Spleen (tissue), 7 donors: ENCODE results near the gene TNS1.

ENCODE experiments used
- POLR2A ChIP-seq, 3 donors: fragments of 450-650 bp; IDR thresholded peaks; one replicate each; pipeline ENCODE4 v1.5.1; 2017; ENCODE audit warnings: antibody characterized with exemption in 3 of 3, mild to moderate bottlenecking in 1 of 3
- TF ChIP-seq, protein P1 (sequence below), 11 experiments: fragments of 200-600 bp in 7 of 11; fragments of 450-650 bp in 4 of 11; sonication (generic) in 4 of 11; IDR thresholded peaks in 8 of 11; conservative IDR thresholded peaks in 3 of 11; 1 replicate in 7 of 11; 2 replicates in 4 of 11; pipeline versions ENCODE4 v1.4.0 to v1.8.0; 2016 to 2021; ENCODE audit warnings: antibody characterized with exemption in 11 of 11, inconsistent platforms in 4 of 11, mild to moderate bottlenecking in 1 of 11
- donor health status: DM: no; HTN: no; CAD: no; lungs with moderate emphysema.
- donor health status: DM: no; HTN: no; CAD: no.
- donor health status: DM: no; HTN: no; CAD: no.

DNA sequence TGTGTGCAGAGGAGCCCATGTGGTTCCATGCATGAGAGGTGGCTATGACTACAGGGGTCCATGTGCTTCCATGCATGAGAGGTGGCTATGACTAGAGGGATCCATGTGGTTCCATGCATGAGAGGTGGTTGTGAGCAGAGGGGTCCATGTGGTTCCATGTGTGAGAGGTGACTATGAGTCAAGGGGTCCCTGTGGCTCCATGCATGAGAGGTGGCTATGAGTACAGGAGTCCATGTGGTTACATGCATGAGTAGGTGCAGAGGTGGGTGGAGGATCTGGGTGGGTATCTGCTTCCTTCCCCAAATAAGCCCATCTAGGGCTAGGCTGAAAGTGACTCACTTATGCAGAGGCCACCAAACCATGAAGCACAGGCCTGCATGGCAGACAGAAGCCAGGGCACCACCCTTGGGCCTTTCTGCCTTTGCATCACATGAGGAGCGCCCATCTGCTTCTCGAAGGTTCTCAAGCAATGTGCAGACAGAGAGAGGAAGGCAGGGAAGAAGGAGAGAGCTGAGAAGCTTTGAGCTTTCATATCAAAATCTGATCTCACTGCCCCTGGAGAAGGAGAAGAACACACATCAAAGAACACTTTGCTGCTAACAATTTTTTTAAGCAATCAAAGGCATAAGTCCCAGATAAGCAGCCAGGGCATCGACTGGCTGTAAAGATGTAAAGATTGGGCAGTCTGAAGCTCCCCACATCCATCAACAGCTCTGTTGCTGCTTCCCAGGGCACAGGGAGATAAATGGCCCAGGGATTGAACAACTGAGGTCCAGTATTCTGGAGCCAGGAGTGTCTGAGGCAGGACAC, 137.6 kb downstream of the TNS1 start:
- TF ChIP-seq, protein P1, sequence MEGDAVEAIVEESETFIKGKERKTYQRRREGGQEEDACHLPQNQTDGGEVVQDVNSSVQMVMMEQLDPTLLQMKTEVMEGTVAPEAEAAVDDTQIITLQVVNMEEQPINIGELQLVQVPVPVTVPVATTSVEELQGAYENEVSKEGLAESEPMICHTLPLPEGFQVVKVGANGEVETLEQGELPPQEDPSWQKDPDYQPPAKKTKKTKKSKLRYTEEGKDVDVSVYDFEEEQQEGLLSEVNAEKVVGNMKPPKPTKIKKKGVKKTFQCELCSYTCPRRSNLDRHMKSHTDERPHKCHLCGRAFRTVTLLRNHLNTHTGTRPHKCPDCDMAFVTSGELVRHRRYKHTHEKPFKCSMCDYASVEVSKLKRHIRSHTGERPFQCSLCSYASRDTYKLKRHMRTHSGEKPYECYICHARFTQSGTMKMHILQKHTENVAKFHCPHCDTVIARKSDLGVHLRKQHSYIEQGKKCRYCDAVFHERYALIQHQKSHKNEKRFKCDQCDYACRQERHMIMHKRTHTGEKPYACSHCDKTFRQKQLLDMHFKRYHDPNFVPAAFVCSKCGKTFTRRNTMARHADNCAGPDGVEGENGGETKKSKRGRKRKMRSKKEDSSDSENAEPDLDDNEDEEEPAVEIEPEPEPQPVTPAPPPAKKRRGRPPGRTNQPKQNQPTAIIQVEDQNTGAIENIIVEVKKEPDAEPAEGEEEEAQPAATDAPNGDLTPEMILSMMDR (IDR thresholded peaks at IDR 0.05 in 8 of 11, conservative IDR thresholded peaks at IDR 0.05 in 3 of 11), result no peak
- no peak for TF ChIP-seq POLR2A (IDR thresholded peaks at IDR 0.05)
